Duodenal mucosa (tissue), 2 donors: Measurements from ENCODE around the gene IL17RB.

ENCODE experiments used
- H3K27ac ChIP-seq: one replicate; pipeline ENCODE4 v1.7.0; 2013; ENCODE audit warnings: low read depth, low read length
- H3K27me3 ChIP-seq, 2 donors: one replicate each; pipeline ENCODE4 v1.7.0; 2013; ENCODE audit warnings: low read length in 2 of 2, control low read depth in 1 of 2; ENCODE audit not compliant: insufficient read depth in 2 of 2, control insufficient read depth in 1 of 2
- H3K36me3 ChIP-seq, 2 donors: one replicate each; pipeline ENCODE4 v1.7.0; 2013; ENCODE audit warnings: low read length in 2 of 2, control low read depth in 1 of 2; ENCODE audit not compliant: insufficient read depth in 2 of 2, control insufficient read depth in 1 of 2
- H3K4me1 ChIP-seq, 2 donors: one replicate each; pipeline ENCODE4 v1.7.0; 2013; ENCODE audit warnings: low read length in 2 of 2, control low read depth in 1 of 2; ENCODE audit not compliant: insufficient read depth in 2 of 2, control insufficient read depth in 1 of 2
- H3K4me3 ChIP-seq, 2 donors: one replicate each; pipeline ENCODE4 v1.7.0; 2013; ENCODE audit warnings: low read length in 2 of 2, low read depth in 1 of 2
- H3K9ac ChIP-seq, 2 donors: one replicate each; pipeline ENCODE4 v1.7.0; 2013; ENCODE audit warnings: low read length in 2 of 2, low read depth in 1 of 2
- H3K9me3 ChIP-seq, 2 donors: one replicate each; pipeline ENCODE4 v1.7.0; 2013; ENCODE audit warnings: low read length in 2 of 2, control low read depth in 1 of 2; ENCODE audit not compliant: control insufficient read depth in 1 of 2

The IL17RB gene

DNA sequence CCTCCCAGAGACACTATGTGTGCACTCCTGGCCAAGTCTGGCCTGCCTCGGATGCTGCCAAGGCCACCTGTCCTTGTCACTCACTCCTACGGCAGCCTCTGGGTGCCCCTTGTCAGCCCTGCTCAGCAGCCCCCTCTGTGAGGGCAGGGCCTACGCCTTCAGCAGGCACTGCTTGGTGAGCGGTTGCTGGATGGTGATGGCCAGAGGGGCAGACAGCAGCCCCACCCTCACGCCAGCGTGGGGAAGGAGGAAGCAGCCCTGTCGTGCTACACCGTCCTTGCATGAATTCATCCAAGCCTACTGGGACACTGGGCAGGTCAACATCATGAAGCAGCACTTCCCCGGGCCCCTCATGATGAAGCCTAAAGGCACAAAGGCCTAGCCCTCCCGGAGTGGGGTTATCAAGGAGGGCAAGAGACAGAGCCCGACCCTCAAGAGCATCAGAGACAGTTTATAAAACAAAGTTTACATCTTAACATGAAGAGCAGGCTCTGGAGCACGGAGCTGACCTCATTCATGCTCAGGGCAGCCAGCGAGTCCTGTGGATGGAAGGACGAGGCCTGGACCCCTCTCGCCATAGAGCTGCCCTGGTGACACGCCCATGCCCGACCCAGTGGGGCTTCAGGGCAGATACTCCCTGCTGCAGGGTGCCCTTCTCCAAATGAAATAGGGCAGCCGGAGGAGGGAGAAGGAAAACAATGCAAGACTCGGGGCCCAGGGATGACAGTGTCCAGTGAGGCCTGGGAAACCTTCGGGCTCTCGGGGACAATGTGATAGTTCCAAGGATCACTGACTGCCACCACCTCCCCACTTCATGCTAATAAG, 25.4 kb upstream of the IL17RB start:
- H3K36me3 ChIP-seq, result peaks cover 8 to 63% of the 10 kb centered on the region in 2 donors
- no peak overlapping the region for H3K4me3 ChIP-seq
- H3K4me1 ChIP-seq, result no peaks in the 10 kb centered on the region
- H3K27ac ChIP-seq, result no peak overlapping the region
- H3K9me3 ChIP-seq, result no peaks in the 10 kb centered on the region
- H3K9ac ChIP-seq, result no peak overlapping the region
- H3K27me3 ChIP-seq, result no peaks in the 10 kb centered on the region

- no peaks in the 10 kb centered on the region for H3K4me1 ChIP-seq
- no peak overlapping the region for H3K27ac ChIP-seq
- H3K9me3 ChIP-seq, result no peaks in the 10 kb centered on the region
- no peak overlapping the region for H3K9ac ChIP-seq
- H3K36me3 ChIP-seq, result peaks cover 6 to 63% of the 10 kb centered on the region in 2 donors
- H3K27me3 ChIP-seq, result no peaks in the 10 kb centered on the region
- no peak overlapping the region for H3K4me3 ChIP-seq
Measured at GRCh38 chr3:53821631-53822121, 24.7 kb upstream of the IL17RB start.

- Histone ChIP-seq H3K4me3 (no peak overlapping the region), H3K27ac (no peak overlapping the region), H3K4me1 (no peaks in the 10 kb centered on the region), H3K9me3 (no peaks in the 10 kb centered on the region), H3K27me3 (no peaks in the 10 kb centered on the region), H3K36me3 (peaks cover 6 to 57% of the 10 kb centered on the region in 2 donors), H3K9ac (no peak overlapping the region)
Measured at GRCh38 chr3:53822331-53822741, 24.0 kb upstream of the IL17RB start.

GRCh38 chr3:53823026-53823955, 23.1 kb upstream of the IL17RB start:
- H3K4me1 ChIP-seq, result no peaks in the 10 kb centered on the region
- H3K36me3 ChIP-seq, result peaks cover 6 to 48% of the 10 kb centered on the region in 2 donors
- H3K9me3 ChIP-seq, result no peaks in the 10 kb centered on the region
- no peak overlapping the region for H3K27ac ChIP-seq
- no peak overlapping the region for H3K9ac ChIP-seq
- H3K4me3 ChIP-seq, result no peak overlapping the region
- no peaks in the 10 kb centered on the region for H3K27me3 ChIP-seq

DNA sequence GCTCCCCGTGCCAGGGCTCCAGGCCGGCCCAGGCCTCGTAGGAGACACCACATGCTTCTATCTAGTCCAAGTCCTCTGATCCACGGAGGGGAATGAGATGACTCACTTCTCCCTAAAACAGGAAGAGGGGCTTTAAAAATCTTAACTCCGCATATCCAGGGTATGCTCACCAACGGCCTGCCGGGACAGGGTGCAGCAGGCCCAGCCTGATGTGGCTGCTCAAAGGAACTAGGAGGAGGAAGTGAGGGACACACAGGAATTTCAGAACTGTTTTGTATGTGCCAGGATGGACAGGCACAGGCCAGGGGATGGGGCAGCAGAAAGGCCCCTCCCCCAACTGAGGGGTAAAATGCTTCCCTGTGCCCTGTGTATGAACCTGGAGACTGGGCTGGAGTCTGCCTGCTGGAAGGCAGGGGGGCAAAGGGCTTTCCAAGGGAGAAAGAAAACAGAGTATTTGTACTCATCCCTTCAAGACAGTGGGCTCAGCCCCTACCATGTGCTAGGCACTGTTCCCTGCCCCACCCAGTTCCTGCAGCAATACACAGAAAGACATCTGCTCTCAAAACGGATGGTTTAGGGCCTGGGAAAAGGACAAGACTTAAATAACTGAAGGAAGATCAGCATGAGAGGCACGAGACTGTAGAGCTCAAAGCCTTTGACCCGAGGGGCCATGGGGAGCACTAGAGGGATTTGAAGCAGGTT, 22.3 kb upstream of the IL17RB start:
- H3K27ac ChIP-seq, result no peak overlapping the region
- no peak overlapping the region for H3K9ac ChIP-seq
- H3K4me3 ChIP-seq, result no peak overlapping the region
- H3K9me3 ChIP-seq, result no peaks in the 10 kb centered on the region
- H3K27me3 ChIP-seq, result no peaks in the 10 kb centered on the region
- peaks cover 6 to 39% of the 10 kb centered on the region in 2 donors for H3K36me3 ChIP-seq
- H3K4me1 ChIP-seq, result peaks cover 0 to 5% of the 10 kb centered on the region in 2 donors

DNA sequence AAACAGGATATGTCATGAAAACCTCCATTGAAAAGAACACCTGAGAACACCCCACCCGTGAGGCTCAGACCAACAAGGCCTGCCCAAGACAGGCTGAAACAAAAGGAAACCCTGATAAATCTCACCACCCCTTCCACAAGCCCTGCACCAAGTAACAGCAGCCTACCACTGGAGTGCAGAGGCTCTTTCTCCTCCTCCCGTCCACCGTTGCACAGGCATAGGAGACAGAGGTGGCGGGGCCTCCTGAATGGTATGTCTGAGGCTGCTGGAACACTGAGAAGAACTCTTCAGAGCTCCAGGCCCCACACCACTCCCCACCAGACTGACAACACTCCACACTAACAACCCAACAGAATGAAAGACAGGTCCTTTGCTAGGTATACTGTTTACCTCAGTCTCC, 21.6 kb upstream of the IL17RB start:
- Histone ChIP-seq H3K4me3 (no peak overlapping the region), H3K27ac (no peak overlapping the region), H3K9ac (no peak overlapping the region), H3K4me1 (peaks cover 0 to 5% of the 10 kb centered on the region in 2 donors), H3K9me3 (no peaks in the 10 kb centered on the region), H3K36me3 (peaks cover 4 to 33% of the 10 kb centered on the region in 2 donors), H3K27me3 (no peaks in the 10 kb centered on the region)

GRCh38 chr3:53826048-53826447, 20.3 kb upstream of the IL17RB start:
- H3K4me3 ChIP-seq, result no peak overlapping the region
- H3K36me3 ChIP-seq, result peaks cover 0 to 21% of the 10 kb centered on the region in 2 donors
- H3K4me1 ChIP-seq, result peaks cover 0 to 5% of the 10 kb centered on the region in 2 donors
- H3K9ac ChIP-seq, result no peak overlapping the region
- no peaks in the 10 kb centered on the region for H3K27me3 ChIP-seq
- no peak overlapping the region for H3K27ac ChIP-seq
- no peaks in the 10 kb centered on the region for H3K9me3 ChIP-seq

DNA sequence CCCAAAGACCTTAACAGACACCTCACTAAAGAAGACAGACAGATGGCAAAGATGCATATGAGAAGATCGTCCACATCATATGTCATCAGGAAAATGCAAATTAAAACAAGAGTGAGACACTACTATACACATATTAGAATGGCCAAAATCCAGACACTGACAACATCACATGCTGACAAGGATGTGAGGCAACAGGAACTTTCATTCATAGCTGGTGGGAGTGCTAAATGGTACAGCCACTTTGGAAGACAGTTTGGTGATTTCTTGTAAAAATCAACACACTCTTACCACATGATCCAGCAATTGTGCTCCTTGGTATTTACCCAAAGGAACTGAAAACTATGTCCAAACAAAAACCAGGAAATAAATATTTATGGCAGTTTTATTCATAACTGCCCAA, 17.8 kb upstream of the IL17RB start:
- no peak overlapping the region for H3K4me3 ChIP-seq
- H3K36me3 ChIP-seq, result peaks cover 0 to 3% of the 10 kb centered on the region in 2 donors
- H3K4me1 ChIP-seq, result peaks cover 0 to 5% of the 10 kb centered on the region in 2 donors
- H3K27me3 ChIP-seq, result no peaks in the 10 kb centered on the region
- H3K27ac ChIP-seq, result no peak overlapping the region
- no peaks in the 10 kb centered on the region for H3K9me3 ChIP-seq
- no peak overlapping the region for H3K9ac ChIP-seq

- Histone ChIP-seq H3K4me3 (no peak overlapping the region), H3K27ac (no peak overlapping the region), H3K4me1 (peaks cover 0 to 5% of the 10 kb centered on the region in 2 donors), H3K36me3 (peaks cover 0 to 9% of the 10 kb centered on the region in 2 donors), H3K9ac (no peak overlapping the region), H3K27me3 (no peaks in the 10 kb centered on the region), H3K9me3 (no peaks in the 10 kb centered on the region)
Measured at GRCh38 chr3:53829605-53830004, 16.8 kb upstream of the IL17RB start.
